Bronchial epithelial cell (primary cell): Measurements from ENCODE around the gene ZNF423. TPM values are rescaled to one million over a fixed set of nuclear protein-coding genes. Genes with fewer than 3 reads are reported as not detected.
A peak's percentile ranks its signal among the peaks of the same experiment; 100 is the strongest.

Experiments
- DNase-seq: peaks from one replicate; pipeline ENCODE4 v3.0.0-alpha.2; 2010; ENCODE audit warnings: low read depth
- FAIRE-seq: peaks from 2 replicates; lab custom pipeline; 2011; peaks lifted over from hg19 to GRCh38; lab: Jason Lieb, UNC
- H3K27me3 ChIP-seq: 2 replicates; pipeline ENCODE4 v1.5.1; 2011; ENCODE audit warnings: low read length; ENCODE audit not compliant: control insufficient read depth, insufficient read depth
- H3K36me3 ChIP-seq: 2 replicates; pipeline ENCODE4 v1.5.1; 2011; ENCODE audit warnings: low read length; ENCODE audit not compliant: control insufficient read depth, insufficient read depth
- H3K4me3 ChIP-seq: 2 replicates; pipeline ENCODE4 v1.5.1; 2011; ENCODE audit warnings: mild to moderate bottlenecking, low read depth, low read length, control low read depth
- total RNA-seq: library from RNA; depleted of rRNA; stranded (reverse); fragments of >200 nt; gene quantifications from 2 replicates; pipeline ENCODE4 v1.2.1, GENCODE V29; 2014
- TF ChIP-seq, protein P1 (sequence below): IDR thresholded peaks from 2 replicates; pipeline ENCODE4 v1.5.1; 2011; ENCODE audit warnings: mild to moderate bottlenecking, moderate library complexity, low read length, control low read depth, inconsistent platforms; ENCODE audit not compliant: insufficient read depth, severe bottlenecking

Gene ZNF423
- total RNA-seq, 1 donor from 2014 or later = under 0.01 TPM

DNA sequence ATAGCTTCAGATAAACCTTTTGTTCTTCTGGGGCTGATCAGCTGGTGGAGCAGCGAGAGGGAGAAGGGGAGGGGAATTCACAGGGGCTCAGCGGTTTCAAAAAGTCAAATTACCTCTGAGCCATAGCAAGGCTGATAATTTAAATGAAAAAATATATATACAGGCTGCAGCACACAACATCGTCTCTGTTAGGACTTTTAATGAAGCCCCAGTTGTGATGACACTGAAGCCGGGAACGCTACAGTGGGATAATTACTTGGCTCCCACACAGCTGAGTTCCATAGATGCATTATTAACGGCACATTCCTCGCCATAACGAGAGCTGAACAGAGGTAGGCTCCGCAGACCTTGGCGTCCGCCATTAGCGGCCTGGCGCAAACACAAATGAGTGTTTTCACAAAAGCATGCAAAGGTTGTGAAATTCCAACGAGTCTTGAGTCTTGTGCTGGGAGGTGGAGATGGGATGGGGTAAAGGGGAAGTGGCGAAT, 266.3 kb downstream of the ZNF423 start:
- TF ChIP-seq, protein P1, sequence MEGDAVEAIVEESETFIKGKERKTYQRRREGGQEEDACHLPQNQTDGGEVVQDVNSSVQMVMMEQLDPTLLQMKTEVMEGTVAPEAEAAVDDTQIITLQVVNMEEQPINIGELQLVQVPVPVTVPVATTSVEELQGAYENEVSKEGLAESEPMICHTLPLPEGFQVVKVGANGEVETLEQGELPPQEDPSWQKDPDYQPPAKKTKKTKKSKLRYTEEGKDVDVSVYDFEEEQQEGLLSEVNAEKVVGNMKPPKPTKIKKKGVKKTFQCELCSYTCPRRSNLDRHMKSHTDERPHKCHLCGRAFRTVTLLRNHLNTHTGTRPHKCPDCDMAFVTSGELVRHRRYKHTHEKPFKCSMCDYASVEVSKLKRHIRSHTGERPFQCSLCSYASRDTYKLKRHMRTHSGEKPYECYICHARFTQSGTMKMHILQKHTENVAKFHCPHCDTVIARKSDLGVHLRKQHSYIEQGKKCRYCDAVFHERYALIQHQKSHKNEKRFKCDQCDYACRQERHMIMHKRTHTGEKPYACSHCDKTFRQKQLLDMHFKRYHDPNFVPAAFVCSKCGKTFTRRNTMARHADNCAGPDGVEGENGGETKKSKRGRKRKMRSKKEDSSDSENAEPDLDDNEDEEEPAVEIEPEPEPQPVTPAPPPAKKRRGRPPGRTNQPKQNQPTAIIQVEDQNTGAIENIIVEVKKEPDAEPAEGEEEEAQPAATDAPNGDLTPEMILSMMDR = no peak
- no peaks in the 10 kb centered on the region for H3K27me3 ChIP-seq
- FAIRE-seq (no peak), DNase-seq (no peak)
- H3K4me3 ChIP-seq = no peak overlapping the region
- H3K36me3 ChIP-seq = no peaks in the 10 kb centered on the region

DNA sequence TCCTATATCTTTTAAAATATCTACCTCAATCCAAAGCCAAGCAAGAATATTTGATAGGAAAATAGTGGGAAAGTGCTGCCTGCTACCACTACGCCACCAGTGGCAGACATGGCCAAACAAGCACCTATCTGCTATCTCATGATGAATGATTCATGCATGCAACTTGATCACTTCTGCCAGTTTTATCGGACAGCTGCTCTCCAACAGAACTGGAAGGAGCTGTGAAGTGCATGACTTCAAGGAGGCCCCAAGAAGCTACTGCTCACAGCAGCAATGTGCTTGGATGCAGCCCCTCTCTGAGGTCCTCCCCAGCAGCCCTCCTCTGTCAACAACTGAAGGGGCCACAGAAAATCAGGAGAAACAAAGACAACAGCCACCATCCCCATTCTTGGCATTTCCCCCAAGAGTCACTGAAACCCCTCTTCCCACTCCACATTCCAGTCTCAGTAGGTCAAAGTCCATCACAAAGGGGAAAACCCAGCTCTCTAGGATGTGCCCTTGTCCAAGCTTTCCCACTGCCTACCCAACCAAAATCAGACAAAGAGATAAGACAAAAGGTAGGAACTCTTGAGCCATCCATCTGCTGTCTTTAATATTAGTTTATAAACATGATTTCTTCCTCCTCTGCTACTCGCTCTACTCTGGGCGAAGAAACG, 267.1 kb downstream of the ZNF423 start:
- no peak overlapping the region for H3K4me3 ChIP-seq
- no peaks in the 10 kb centered on the region for H3K27me3 ChIP-seq
- TF ChIP-seq, protein P1 = no peak
- H3K36me3 ChIP-seq = no peaks in the 10 kb centered on the region
- FAIRE-seq (no peak), DNase-seq (peak; percentile 3)

DNA sequence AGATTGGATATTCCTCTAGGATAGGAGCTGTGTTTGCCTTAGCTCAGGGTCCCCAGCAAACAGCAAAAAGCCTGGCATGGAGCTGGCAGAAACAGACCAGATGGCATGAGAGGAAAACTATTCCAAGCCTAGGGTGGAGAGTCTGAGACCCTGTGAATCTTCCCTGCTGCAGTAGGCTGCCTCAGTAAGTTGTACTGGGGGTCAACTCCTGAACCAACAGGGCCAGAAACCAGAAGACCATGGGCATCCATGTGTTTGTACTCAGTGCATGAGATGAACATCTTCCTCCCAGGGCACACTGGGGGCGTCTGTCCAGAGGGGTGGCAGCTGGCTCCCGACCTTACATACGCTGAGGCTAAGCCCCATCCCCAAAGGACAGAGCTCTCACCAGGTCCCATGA, 267.9 kb downstream of the ZNF423 start:
- H3K27me3 ChIP-seq = no peaks in the 10 kb centered on the region
- FAIRE-seq = no peak
- no peak for DNase-seq
- H3K36me3 ChIP-seq = no peaks in the 10 kb centered on the region
- no peak overlapping the region for H3K4me3 ChIP-seq
- TF ChIP-seq, protein P1 = no peak

DNA sequence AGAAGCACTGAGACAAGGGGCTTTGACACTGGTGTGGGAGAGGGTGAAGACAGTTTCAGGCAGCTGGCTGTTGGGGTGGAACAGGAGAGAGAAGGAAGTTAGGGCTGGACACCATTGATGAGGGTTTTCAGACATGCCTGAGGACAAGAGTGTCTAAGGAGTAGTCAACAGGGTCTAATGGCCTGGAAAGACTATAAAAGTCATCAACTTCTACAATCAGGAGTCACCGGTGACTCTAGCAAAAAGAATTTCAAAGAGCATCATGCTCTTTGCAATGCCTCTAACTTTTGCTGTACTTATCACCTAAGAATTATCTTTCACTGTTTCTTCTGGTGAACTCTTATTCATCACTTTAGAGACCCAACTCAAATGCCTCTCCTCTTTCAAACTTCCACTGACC, 268.4 kb downstream of the ZNF423 start:
- DNase-seq (no peak), FAIRE-seq (no peak)
- H3K4me3 ChIP-seq = no peak overlapping the region
- H3K36me3 ChIP-seq = no peaks in the 10 kb centered on the region
- no peaks in the 10 kb centered on the region for H3K27me3 ChIP-seq
- TF ChIP-seq, protein P1 = no peak

DNA sequence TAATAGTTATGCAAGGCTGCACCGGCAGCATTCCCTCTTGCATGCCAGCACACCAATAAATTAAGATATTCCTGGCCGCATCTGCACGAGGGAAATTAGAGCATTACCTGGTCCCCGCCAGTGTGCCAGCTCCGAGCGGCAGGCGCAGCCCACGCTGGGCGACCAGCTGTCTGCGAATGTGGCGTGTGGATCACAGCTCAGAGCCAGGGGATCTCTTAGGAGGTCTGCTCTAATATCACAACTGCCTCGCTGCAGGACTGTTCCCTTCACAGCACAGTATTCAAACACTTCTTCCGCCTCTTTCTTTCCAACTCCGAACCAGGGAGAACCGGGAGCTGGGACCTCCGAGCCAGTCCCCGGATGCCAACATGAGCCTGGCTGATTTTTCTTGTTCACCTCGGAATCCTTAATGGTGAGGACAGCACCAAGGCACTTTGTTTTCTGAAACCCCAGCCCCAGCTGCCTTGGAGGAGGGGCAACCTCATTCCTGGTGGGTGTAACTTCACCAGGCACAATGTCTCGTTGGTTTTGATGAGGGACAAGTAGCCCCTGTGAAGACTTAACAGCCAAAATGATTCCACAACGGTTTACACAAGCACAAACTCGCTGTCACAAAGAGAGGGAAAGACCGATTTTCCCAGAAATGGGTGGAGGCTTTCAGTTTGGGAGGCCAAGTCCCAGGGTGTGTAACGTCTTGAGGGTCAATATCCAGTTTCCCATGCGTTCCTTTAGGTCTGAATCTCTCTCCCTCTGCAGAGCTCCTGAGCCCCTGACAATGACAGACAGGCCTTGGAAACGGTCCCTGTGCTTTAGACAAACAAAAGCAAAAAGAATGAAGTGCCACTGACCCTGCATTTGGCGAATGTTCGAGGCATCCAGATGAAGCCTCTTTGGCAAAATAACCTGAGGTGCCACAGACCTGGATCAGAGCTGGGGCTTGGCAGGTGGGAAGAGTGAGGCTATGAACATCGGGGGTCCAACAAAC, 269.2 kb downstream of the ZNF423 start:
- H3K36me3 ChIP-seq = no peaks in the 10 kb centered on the region
- H3K27me3 ChIP-seq = no peaks in the 10 kb centered on the region
- H3K4me3 ChIP-seq = no peak overlapping the region
- TF ChIP-seq, protein P1 = no peak
- FAIRE-seq (no peak), DNase-seq (no peak)
